ENCODE measurements around the gene RGS3. TPM values are rescaled to one million over a fixed set of nuclear protein-coding genes. Genes with fewer than 3 reads are reported as not detected.
A peak's percentile ranks its signal among the peaks of the same experiment; 100 is the strongest.

The RGS3 gene
- total and polyA plus RNA-seq, 2 of the 13 experiments (the other 11 are each of a cell fraction or from before 2014, with no cell fraction given) = 17.1 to 28.8 TPM

DNA sequence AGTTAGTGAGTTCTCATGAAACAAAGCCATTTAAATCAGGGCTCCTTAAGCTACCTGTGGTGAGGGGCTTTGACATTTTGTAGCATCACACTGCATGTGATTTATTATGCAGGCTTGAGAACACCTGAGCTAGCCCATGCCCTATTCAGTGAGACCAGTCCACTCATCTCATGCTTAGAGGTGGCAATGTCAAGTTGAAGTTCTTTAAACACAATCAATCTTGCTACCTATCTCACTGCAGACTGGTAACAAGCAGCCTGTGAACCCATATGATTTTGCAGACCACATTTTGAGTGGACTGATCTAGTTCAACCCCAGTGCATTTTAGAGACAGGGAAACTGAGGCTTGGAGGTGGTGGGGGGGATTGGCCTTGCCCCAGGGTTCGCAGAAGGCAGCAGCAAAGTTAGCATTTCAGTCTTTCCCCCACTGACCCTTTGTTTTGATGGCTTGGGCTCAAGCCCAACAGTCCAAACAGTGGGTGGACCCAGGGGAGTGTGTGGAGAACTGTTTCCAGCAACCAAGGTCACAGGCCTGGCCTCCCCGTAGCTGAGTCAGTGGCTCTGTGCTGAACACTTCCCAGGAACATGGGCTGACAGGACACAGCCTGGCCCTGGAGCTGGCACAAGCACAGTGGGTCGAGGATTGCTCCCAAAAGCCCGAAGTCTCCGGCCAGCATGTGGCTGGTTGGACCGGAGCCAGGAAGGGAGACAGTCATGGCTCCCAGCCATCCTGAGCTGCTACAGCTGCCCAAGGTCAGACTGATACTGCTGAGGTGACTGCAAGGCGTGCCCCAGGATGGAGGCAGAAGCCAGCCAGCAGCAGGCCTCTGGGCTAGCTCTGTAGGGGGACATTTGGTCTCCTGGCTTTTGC is 95.3 kb downstream of the RGS3 start (continued):
- TF ChIP-seq ZFP36L2 (CRISPR knock-in tag; IDR thresholded peaks at IDR 0.05) = no peak
- peak; percentile 63 for TF ChIP-seq FOXA3 (CRISPR knock-in tag; IDR thresholded peaks at IDR 0.05)
- TF ChIP-seq ZFP37 (CRISPR knock-in tag; IDR thresholded peaks at IDR 0.05; ENCODE audit: borderline replicate concordance) = no peak
- TF ChIP-seq FOXA1 (IDR thresholded peaks at IDR 0.05) = no peak
- 0 out of 2 replicates have a peak, but pooled peaks have one; percentile 15 for TF ChIP-seq FOXA1 (CRISPR knock-in tag; IDR thresholded peaks at IDR 0.05)
- TF ChIP-seq RXRB (CRISPR knock-in tag; IDR thresholded peaks at IDR 0.05; ENCODE audit: borderline replicate concordance) = peak; percentile 77; the same call in 1 of the 2 replicates
- no peak for TF ChIP-seq ARNT (IDR thresholded peaks at IDR 0.05)
- TF ChIP-seq ZNF441 (CRISPR knock-in tag; IDR thresholded peaks at IDR 0.05; ENCODE audit: borderline replicate concordance) = peak; percentile 96
- no peak for TF ChIP-seq SP2 (CRISPR knock-in tag; IDR thresholded peaks at IDR 0.05)
- TF ChIP-seq PAX8 (CRISPR knock-in tag; IDR thresholded peaks at IDR 0.05; ENCODE audit: borderline replicate concordance) = no peak
- TF ChIP-seq, protein P1, sequence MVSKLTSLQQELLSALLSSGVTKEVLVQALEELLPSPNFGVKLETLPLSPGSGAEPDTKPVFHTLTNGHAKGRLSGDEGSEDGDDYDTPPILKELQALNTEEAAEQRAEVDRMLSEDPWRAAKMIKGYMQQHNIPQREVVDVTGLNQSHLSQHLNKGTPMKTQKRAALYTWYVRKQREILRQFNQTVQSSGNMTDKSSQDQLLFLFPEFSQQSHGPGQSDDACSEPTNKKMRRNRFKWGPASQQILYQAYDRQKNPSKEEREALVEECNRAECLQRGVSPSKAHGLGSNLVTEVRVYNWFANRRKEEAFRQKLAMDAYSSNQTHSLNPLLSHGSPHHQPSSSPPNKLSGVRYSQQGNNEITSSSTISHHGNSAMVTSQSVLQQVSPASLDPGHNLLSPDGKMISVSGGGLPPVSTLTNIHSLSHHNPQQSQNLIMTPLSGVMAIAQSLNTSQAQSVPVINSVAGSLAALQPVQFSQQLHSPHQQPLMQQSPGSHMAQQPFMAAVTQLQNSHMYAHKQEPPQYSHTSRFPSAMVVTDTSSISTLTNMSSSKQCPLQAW (CRISPR knock-in tag; IDR thresholded peaks at IDR 0.05) = peak; percentile 72; the same call in 1 of the 2 replicates
- no peak for TF ChIP-seq NFE2L1 (CRISPR knock-in tag; IDR thresholded peaks at IDR 0.05; ENCODE audit: borderline replicate concordance)
- TF ChIP-seq CBX5 (CRISPR knock-in tag; IDR thresholded peaks at IDR 0.05; ENCODE audit: borderline replicate concordance) = peak; percentile 64; the same call in 1 of the 2 replicates
- TF ChIP-seq, protein P2, sequence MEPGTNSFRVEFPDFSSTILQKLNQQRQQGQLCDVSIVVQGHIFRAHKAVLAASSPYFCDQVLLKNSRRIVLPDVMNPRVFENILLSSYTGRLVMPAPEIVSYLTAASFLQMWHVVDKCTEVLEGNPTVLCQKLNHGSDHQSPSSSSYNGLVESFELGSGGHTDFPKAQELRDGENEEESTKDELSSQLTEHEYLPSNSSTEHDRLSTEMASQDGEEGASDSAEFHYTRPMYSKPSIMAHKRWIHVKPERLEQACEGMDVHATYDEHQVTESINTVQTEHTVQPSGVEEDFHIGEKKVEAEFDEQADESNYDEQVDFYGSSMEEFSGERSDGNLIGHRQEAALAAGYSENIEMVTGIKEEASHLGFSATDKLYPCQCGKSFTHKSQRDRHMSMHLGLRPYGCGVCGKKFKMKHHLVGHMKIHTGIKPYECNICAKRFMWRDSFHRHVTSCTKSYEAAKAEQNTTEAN (CRISPR knock-in tag; conservative IDR thresholded peaks at IDR 0.05) = no peak
- TF ChIP-seq, protein P3, sequence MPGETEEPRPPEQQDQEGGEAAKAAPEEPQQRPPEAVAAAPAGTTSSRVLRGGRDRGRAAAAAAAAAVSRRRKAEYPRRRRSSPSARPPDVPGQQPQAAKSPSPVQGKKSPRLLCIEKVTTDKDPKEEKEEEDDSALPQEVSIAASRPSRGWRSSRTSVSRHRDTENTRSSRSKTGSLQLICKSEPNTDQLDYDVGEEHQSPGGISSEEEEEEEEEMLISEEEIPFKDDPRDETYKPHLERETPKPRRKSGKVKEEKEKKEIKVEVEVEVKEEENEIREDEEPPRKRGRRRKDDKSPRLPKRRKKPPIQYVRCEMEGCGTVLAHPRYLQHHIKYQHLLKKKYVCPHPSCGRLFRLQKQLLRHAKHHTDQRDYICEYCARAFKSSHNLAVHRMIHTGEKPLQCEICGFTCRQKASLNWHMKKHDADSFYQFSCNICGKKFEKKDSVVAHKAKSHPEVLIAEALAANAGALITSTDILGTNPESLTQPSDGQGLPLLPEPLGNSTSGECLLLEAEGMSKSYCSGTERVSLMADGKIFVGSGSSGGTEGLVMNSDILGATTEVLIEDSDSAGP (CRISPR knock-in tag; IDR thresholded peaks at IDR 0.05; ENCODE audit: borderline replicate concordance) = peak; percentile 80; the same call in 1 of the 2 replicates
- no peak for TF ChIP-seq NFATC3 (CRISPR knock-in tag; IDR thresholded peaks at IDR 0.05)
